Measurements from ENCODE around the gene IPO9. TPM values are rescaled to one million over a fixed set of nuclear protein-coding genes. Genes with fewer than 3 reads are reported as not detected.

Gene IPO9
- total and polyA plus RNA-seq, 2 experiments from 2014 or later = 47.6 to 87.4 TPM

- Mint-ChIP-seq H3K4me3 (no peak overlapping the region), H3K27ac (no peak overlapping the region), H3K9me3 (no peaks in the 10 kb centered on the region), H3K36me3 (ENCODE audit: low read depth) (peaks cover 60% of the 10 kb centered on the region), H3K4me1 (peaks cover 14% of the 10 kb centered on the region; the same call in 2 of the 3 replicates), H3K27me3 (ENCODE audit: insufficient read depth, low read depth, poor library complexity) (peaks cover 7% of the 10 kb centered on the region)
- Histone ChIP-seq H2AFZ (no peak overlapping the region), H3K79me2 (replicated peaks; ENCODE audit: insufficient read depth) (no peaks in the 10 kb centered on the region), H3K27ac (ENCODE audit: low read depth) (no peak overlapping the region), H3K9me2 (ENCODE audit: insufficient read depth) (no peaks in the 10 kb centered on the region), H3K4me1 (ENCODE audit: insufficient read depth) (peaks cover 2% of the 10 kb centered on the region; the same call in 1 of the 2 replicates), H4K20me1 (replicated peaks; ENCODE audit: insufficient read depth) (no peaks in the 10 kb centered on the region; the same call in none of the 2 replicates), H3K36me3 (ENCODE audit: insufficient read depth) (peaks cover 29% of the 10 kb centered on the region), H3K4me3 (no peak overlapping the region), H3K4me2 (no peak overlapping the region), H3K27me3 (ENCODE audit: insufficient read depth) (no peaks in the 10 kb centered on the region), H3F3A (replicated peaks; ENCODE audit: low read depth) (peaks cover 17% of the 10 kb centered on the region; the same call in 1 of the 2 replicates)
- DNase-seq (ENCODE audit: low spot score) = no peak
- no peak for ATAC-seq
- TF ChIP-seq CTCF (conservative IDR thresholded peaks at IDR 0.05; ENCODE audit: low read depth in 2 of 2) (peak; percentile 42 to 47), CREB1 (CRISPR knock-in tag; IDR thresholded peaks at IDR 0.05; ENCODE audit: low read depth) (no peak)
Observed at GRCh38 chr1:201876148-201876818, 47.3 kb downstream of the IPO9 start.

GRCh38 chr1:201877877-201878401 lies 49.0 kb downstream of the IPO9 start:
- no peak overlapping the region for H3K4me3 ChIP-seq
- H3K27me3 Mint-ChIP-seq (ENCODE audit: insufficient read depth, low read depth, poor library complexity) = peaks cover 5% of the 10 kb centered on the region
- peaks cover 10% of the 10 kb centered on the region; the same call in 1 of the 2 replicates for H3K4me1 ChIP-seq (ENCODE audit: insufficient read depth)
- DNase-seq (ENCODE audit: low spot score) (peak; percentile 83), ATAC-seq (peak; percentile 55)
- H3K4me1 Mint-ChIP-seq = peaks cover 23% of the 10 kb centered on the region
- H3K4me3 Mint-ChIP-seq = no peak overlapping the region
- peaks cover 15% of the 10 kb centered on the region; the same call in 1 of the 2 replicates for H3K36me3 ChIP-seq (ENCODE audit: insufficient read depth)
- TF ChIP-seq NANOG (IDR thresholded peaks at IDR 0.05; ENCODE audit: borderline replicate concordance) (no peak), POLR2AphosphoS5 (IDR thresholded peaks at IDR 0.05; ENCODE audit: low read depth) (peak; percentile 57), CTCF (conservative IDR thresholded peaks at IDR 0.05; ENCODE audit: low read depth in 2 of 2) (peak; percentile 73 to 75), ETS1 (IDR thresholded peaks at IDR 0.05) (no peak), ZNF114 (CRISPR knock-in tag; IDR thresholded peaks at IDR 0.05) (no peak), STAT1 (IDR thresholded peaks at IDR 0.05; ENCODE audit: unreplicated experiment) (no peak)
- H3K9me2 ChIP-seq (ENCODE audit: insufficient read depth) = no peaks in the 10 kb centered on the region
- 0 out of 2 replicates have a peak overlapping the region, but pooled peaks have one; percentile 68 for H3K27ac Mint-ChIP-seq
- H3K36me3 Mint-ChIP-seq (ENCODE audit: low read depth) = peaks cover 44% of the 10 kb centered on the region
- no peaks in the 10 kb centered on the region for H3K9me3 Mint-ChIP-seq
- H3K4me2 ChIP-seq = no peak overlapping the region
- 0 out of 2 replicates have a peak overlapping the region, but pooled peaks have one; percentile 0 for H3K27ac ChIP-seq (ENCODE audit: low read depth)
- no peaks in the 10 kb centered on the region; the same call in 1 of the 2 replicates for H4K20me1 ChIP-seq (replicated peaks; ENCODE audit: insufficient read depth)
- H3K79me2 ChIP-seq (replicated peaks; ENCODE audit: insufficient read depth) = no peaks in the 10 kb centered on the region
- peaks cover 17% of the 10 kb centered on the region; the same call in 1 of the 2 replicates for H3F3A ChIP-seq (replicated peaks; ENCODE audit: low read depth)
- no peaks in the 10 kb centered on the region for H3K27me3 ChIP-seq (ENCODE audit: insufficient read depth)
- no peak overlapping the region for H2AFZ ChIP-seq

Data from GM23338 (cell line).